ENCODE results near the gene GRK3.

DNA sequence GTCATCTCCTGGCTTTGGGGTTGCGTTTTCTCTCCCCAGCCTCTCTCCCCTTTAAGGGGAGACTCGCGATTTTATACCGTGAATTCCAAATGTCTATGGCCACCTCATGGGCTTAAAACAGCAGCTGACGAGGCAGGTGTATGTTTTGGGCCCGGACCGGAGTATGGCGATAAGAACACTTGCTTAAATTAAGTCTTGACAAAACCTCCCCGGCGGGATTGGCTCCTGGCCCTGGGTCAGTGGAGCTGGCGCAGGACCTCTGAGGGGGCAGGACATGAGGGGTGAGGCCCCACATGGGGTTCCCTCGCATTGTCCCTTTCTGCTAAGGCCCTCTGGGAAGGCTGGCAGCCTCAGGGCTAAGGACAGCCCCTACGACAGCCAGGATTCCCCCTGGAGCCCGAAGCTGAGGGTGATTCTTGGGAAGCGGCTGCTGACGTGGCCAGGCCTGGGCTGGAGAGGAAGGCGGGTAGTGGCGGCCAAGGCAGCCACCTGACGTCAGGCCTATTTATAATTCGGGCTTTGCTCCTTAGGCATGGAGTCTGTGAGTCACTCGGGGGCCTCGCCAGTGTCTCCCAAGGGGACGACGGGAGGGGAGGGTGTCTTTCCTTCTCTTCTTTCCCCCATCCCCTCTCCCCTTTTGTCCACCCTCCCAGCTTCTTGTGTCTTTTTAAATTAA, 190.2 kb downstream of the GRK3 start:
- TF ChIP-seq, protein P1, sequence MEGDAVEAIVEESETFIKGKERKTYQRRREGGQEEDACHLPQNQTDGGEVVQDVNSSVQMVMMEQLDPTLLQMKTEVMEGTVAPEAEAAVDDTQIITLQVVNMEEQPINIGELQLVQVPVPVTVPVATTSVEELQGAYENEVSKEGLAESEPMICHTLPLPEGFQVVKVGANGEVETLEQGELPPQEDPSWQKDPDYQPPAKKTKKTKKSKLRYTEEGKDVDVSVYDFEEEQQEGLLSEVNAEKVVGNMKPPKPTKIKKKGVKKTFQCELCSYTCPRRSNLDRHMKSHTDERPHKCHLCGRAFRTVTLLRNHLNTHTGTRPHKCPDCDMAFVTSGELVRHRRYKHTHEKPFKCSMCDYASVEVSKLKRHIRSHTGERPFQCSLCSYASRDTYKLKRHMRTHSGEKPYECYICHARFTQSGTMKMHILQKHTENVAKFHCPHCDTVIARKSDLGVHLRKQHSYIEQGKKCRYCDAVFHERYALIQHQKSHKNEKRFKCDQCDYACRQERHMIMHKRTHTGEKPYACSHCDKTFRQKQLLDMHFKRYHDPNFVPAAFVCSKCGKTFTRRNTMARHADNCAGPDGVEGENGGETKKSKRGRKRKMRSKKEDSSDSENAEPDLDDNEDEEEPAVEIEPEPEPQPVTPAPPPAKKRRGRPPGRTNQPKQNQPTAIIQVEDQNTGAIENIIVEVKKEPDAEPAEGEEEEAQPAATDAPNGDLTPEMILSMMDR (IDR thresholded peaks at IDR 0.05; ENCODE audit: low read depth, low read length, poor library complexity, severe bottlenecking): no peak
- TF ChIP-seq EZH2phosphoT487 (IDR thresholded peaks at IDR 0.05; ENCODE audit: borderline replicate concordance, low read length): no peak

All from DOHH2 (cell line).